Measurements from ENCODE around the gene ANO2. TPM values are rescaled to one million over a fixed set of nuclear protein-coding genes. Genes with fewer than 3 reads are reported as not detected.

ANO2 gene
- polyA plus RNA-seq, 2 donors = 1.3 to 1.4 TPM

DNA sequence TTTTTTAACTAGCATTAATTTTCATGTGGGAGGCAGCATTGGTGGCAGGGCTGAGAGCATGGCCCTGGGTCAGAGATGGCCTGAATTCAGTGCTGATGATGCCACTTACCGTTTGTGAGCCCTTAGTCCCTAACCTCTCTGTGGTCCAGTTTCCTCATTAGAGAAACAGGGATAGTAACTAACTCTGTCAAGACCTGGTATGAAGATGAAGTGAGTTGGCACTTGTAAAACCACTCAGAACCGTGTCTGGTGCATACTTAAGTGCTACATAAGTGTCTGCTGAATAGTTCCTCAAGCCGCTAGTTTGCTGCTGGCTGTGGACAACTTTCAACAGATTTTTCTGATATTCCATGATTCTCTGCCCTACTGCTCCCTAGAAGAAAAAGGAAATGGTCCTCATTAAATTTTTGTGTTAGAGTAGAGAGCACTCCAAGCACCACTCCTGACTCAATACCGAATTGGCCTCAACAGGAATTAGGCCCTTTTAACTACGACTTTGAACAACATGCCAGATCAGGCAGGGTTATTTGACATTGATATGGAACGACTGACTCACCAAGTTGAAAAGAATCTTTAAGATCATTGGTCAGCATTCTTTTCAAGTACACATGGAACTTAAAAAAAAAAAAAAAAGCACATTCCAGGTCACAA lies 250.2 kb downstream of the ANO2 start:
- Histone ChIP-seq H3K36me3 (ENCODE audit: control insufficient read depth in 2 of 2, insufficient read depth in 2 of 2, low read length in 1 of 2) (no peaks in the 10 kb centered on the region), H3K27me3 (ENCODE audit: control insufficient read depth in 1 of 2, insufficient read depth in 2 of 2, low read length in 2 of 2) (peaks cover 0 to 3% of the 10 kb centered on the region in 2 donors), H3K27ac (ENCODE audit: low read depth in 2 of 2, low read length in 1 of 2) (no peak overlapping the region), H3K9me3 (ENCODE audit: control insufficient read depth in 2 of 2, insufficient read depth in 1 of 2, low read depth in 1 of 2, low read length in 1 of 2) (peaks cover 0 to 3% of the 10 kb centered on the region in 2 donors), H3K4me3 (ENCODE audit: low read depth in 1 of 2, low read length in 2 of 2) (no peak overlapping the region), H3K4me1 (ENCODE audit: control insufficient read depth in 2 of 2, insufficient read depth in 2 of 2, low read length in 1 of 2) (no peaks in the 10 kb centered on the region)
- WGBS, 2 donors = 45 to 49% methylated on average over 6 of the region's 6 CpGs

- H3K27me3 ChIP-seq (ENCODE audit: control insufficient read depth in 1 of 2, insufficient read depth in 2 of 2, low read length in 2 of 2) = peaks cover 0 to 3% of the 10 kb centered on the region in 2 donors
- no peak overlapping the region for H3K27ac ChIP-seq (ENCODE audit: low read depth in 2 of 2, low read length in 1 of 2)
- peaks cover 0 to 3% of the 10 kb centered on the region in 2 donors for H3K9me3 ChIP-seq (ENCODE audit: control insufficient read depth in 2 of 2, insufficient read depth in 1 of 2, low read depth in 1 of 2, low read length in 1 of 2)
- H3K4me1 ChIP-seq (ENCODE audit: control insufficient read depth in 2 of 2, insufficient read depth in 2 of 2, low read length in 1 of 2) = no peaks in the 10 kb centered on the region
- H3K4me3 ChIP-seq (ENCODE audit: low read depth in 1 of 2, low read length in 2 of 2) = no peak overlapping the region
- H3K36me3 ChIP-seq (ENCODE audit: control insufficient read depth in 2 of 2, insufficient read depth in 2 of 2, low read length in 1 of 2) = no peaks in the 10 kb centered on the region
- WGBS, 2 donors = 93 to 94% methylated on average over 7 of the region's 7 CpGs
Observed at GRCh38 chr12:5692850-5693249, 252.2 kb downstream of the ANO2 start.

GRCh38 chr12:5691943-5692342 lies 253.1 kb downstream of the ANO2 start:
- Histone ChIP-seq H3K27ac (ENCODE audit: low read depth in 2 of 2, low read length in 1 of 2) (no peak overlapping the region), H3K4me3 (ENCODE audit: low read depth in 1 of 2, low read length in 2 of 2) (no peak overlapping the region), H3K4me1 (ENCODE audit: control insufficient read depth in 2 of 2, insufficient read depth in 2 of 2, low read length in 1 of 2) (no peaks in the 10 kb centered on the region), H3K36me3 (ENCODE audit: control insufficient read depth in 2 of 2, insufficient read depth in 2 of 2, low read length in 1 of 2) (no peaks in the 10 kb centered on the region), H3K9me3 (ENCODE audit: control insufficient read depth in 2 of 2, insufficient read depth in 1 of 2, low read depth in 1 of 2, low read length in 1 of 2) (no peaks in the 10 kb centered on the region), H3K27me3 (ENCODE audit: control insufficient read depth in 1 of 2, insufficient read depth in 2 of 2, low read length in 2 of 2) (peaks cover 0 to 3% of the 10 kb centered on the region in 2 donors)
- WGBS, 2 donors = 73 to 76% methylated on average over 6 of the region's 6 CpGs

GRCh38 chr12:5690240-5690639 lies 254.8 kb downstream of the ANO2 start:
- Histone ChIP-seq H3K4me3 (ENCODE audit: low read depth in 1 of 2, low read length in 2 of 2) (no peak overlapping the region), H3K27me3 (ENCODE audit: control insufficient read depth in 1 of 2, insufficient read depth in 2 of 2, low read length in 2 of 2) (peaks cover 0 to 3% of the 10 kb centered on the region in 2 donors), H3K36me3 (ENCODE audit: control insufficient read depth in 2 of 2, insufficient read depth in 2 of 2, low read length in 1 of 2) (no peaks in the 10 kb centered on the region), H3K9me3 (ENCODE audit: control insufficient read depth in 2 of 2, insufficient read depth in 1 of 2, low read depth in 1 of 2, low read length in 1 of 2) (no peaks in the 10 kb centered on the region), H3K27ac (ENCODE audit: low read depth in 2 of 2, low read length in 1 of 2) (no peak overlapping the region), H3K4me1 (ENCODE audit: control insufficient read depth in 2 of 2, insufficient read depth in 2 of 2, low read length in 1 of 2) (no peaks in the 10 kb centered on the region)
- 68 to 69% methylated on average over 1 of the region's 1 CpG for WGBS, 2 donors

GRCh38 chr12:5689773-5690172 lies 255.3 kb downstream of the ANO2 start:
- Histone ChIP-seq H3K27me3 (ENCODE audit: control insufficient read depth in 1 of 2, insufficient read depth in 2 of 2, low read length in 2 of 2) (peaks cover 0 to 3% of the 10 kb centered on the region in 2 donors), H3K36me3 (ENCODE audit: control insufficient read depth in 2 of 2, insufficient read depth in 2 of 2, low read length in 1 of 2) (no peaks in the 10 kb centered on the region), H3K4me3 (ENCODE audit: low read depth in 1 of 2, low read length in 2 of 2) (no peak overlapping the region), H3K9me3 (ENCODE audit: control insufficient read depth in 2 of 2, insufficient read depth in 1 of 2, low read depth in 1 of 2, low read length in 1 of 2) (no peaks in the 10 kb centered on the region), H3K4me1 (ENCODE audit: control insufficient read depth in 2 of 2, insufficient read depth in 2 of 2, low read length in 1 of 2) (no peaks in the 10 kb centered on the region), H3K27ac (ENCODE audit: low read depth in 2 of 2, low read length in 1 of 2) (no peak overlapping the region)
- WGBS, 2 donors = 81 to 84% methylated on average over 1 of the region's 1 CpG

DNA sequence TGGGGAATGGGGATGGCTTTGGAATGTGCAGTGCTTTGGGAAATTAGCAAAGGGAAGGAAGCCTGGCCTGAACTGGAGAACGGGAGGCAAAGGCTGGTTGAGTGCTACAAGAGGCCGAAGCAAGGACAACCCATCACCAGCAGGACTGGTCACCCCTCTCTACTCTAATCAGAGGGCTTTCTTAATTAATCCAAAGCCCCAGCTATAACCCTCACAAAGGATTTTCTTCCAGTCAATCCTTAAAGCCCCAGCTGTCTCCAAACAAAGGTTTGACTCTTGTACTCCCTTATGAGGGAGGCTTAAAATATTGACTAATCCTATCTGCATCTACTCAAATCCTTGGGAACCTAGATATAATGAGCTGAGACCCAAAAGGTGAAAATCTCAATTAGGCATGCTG lies 256.8 kb downstream of the ANO2 start:
- H3K27ac ChIP-seq (ENCODE audit: low read depth in 2 of 2, low read length in 1 of 2) = no peak overlapping the region
- no peaks in the 10 kb centered on the region for H3K36me3 ChIP-seq (ENCODE audit: control insufficient read depth in 2 of 2, insufficient read depth in 2 of 2, low read length in 1 of 2)
- H3K9me3 ChIP-seq (ENCODE audit: control insufficient read depth in 2 of 2, insufficient read depth in 1 of 2, low read depth in 1 of 2, low read length in 1 of 2) = no peaks in the 10 kb centered on the region
- no peaks in the 10 kb centered on the region for H3K4me1 ChIP-seq (ENCODE audit: control insufficient read depth in 2 of 2, insufficient read depth in 2 of 2, low read length in 1 of 2)
- H3K27me3 ChIP-seq (ENCODE audit: control insufficient read depth in 1 of 2, insufficient read depth in 2 of 2, low read length in 2 of 2) = peaks cover 0 to 3% of the 10 kb centered on the region in 2 donors
- H3K4me3 ChIP-seq (ENCODE audit: low read depth in 1 of 2, low read length in 2 of 2) = no peak overlapping the region
- WGBS, 2 donors = 77 to 83% methylated on average over 2 of the region's 2 CpGs

DNA sequence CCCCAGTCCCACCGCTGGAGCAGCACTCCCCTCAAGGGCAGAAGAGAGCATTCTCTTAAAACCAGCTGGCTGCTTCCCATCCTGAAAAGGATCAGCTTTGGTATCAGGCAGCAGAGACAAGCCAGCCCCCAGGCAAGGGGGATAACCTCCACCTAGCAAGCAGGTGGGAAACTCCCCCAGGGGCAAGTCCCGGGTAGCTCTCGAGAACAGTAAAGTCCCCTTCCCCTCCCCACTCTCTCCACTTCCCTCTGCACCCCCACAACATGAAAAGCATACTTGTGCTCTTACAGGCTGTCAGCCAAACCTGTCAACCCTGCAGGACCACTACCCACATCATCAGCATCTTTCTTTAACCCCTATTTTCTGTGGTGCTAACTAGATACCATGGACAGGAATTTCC lies 259.1 kb downstream of the ANO2 start:
- Histone ChIP-seq H3K36me3 (ENCODE audit: control insufficient read depth in 2 of 2, insufficient read depth in 2 of 2, low read length in 1 of 2) (no peaks in the 10 kb centered on the region), H3K27ac (ENCODE audit: low read depth in 2 of 2, low read length in 1 of 2) (no peak overlapping the region), H3K4me3 (ENCODE audit: low read depth in 1 of 2, low read length in 2 of 2) (no peak overlapping the region), H3K27me3 (ENCODE audit: control insufficient read depth in 1 of 2, insufficient read depth in 2 of 2, low read length in 2 of 2) (no peaks in the 10 kb centered on the region), H3K9me3 (ENCODE audit: control insufficient read depth in 2 of 2, insufficient read depth in 1 of 2, low read depth in 1 of 2, low read length in 1 of 2) (no peaks in the 10 kb centered on the region), H3K4me1 (ENCODE audit: control insufficient read depth in 2 of 2, insufficient read depth in 2 of 2, low read length in 1 of 2) (no peaks in the 10 kb centered on the region)
- WGBS, 2 donors = 66 to 69% methylated on average over 3 of the region's 3 CpGs

- Histone ChIP-seq H3K27me3 (ENCODE audit: control insufficient read depth in 1 of 2, insufficient read depth in 2 of 2, low read length in 2 of 2) (no peaks in the 10 kb centered on the region), H3K36me3 (ENCODE audit: control insufficient read depth in 2 of 2, insufficient read depth in 2 of 2, low read length in 1 of 2) (no peaks in the 10 kb centered on the region)
- WGBS, 2 donors = 66% methylated on average over 2 of the region's 2 CpGs
Observed at GRCh38 chr12:5684989-5685388, 260.1 kb downstream of the ANO2 start.

GRCh38 chr12:5682581-5682980 lies 262.5 kb downstream of the ANO2 start:
- Histone ChIP-seq H3K4me1 (ENCODE audit: control insufficient read depth in 2 of 2, insufficient read depth in 2 of 2, low read length in 1 of 2) (no peaks in the 10 kb centered on the region), H3K27ac (ENCODE audit: low read depth in 2 of 2, low read length in 1 of 2) (no peak overlapping the region), H3K9me3 (ENCODE audit: control insufficient read depth in 2 of 2, insufficient read depth in 1 of 2, low read depth in 1 of 2, low read length in 1 of 2) (no peaks in the 10 kb centered on the region), H3K36me3 (ENCODE audit: control insufficient read depth in 2 of 2, insufficient read depth in 2 of 2, low read length in 1 of 2) (no peaks in the 10 kb centered on the region), H3K27me3 (ENCODE audit: control insufficient read depth in 1 of 2, insufficient read depth in 2 of 2, low read length in 2 of 2) (no peaks in the 10 kb centered on the region), H3K4me3 (ENCODE audit: low read depth in 1 of 2, low read length in 2 of 2) (no peak overlapping the region)
- 80 to 85% methylated on average over 3 of the region's 3 CpGs for WGBS, 2 donors

More at GRCh38 chr12:5684989-5685388, 260.1 kb downstream of the ANO2 start:
- no peak overlapping the region for H3K4me3 ChIP-seq (ENCODE audit: low read depth in 1 of 2, low read length in 2 of 2)
- no peaks in the 10 kb centered on the region for H3K4me1 ChIP-seq (ENCODE audit: control insufficient read depth in 2 of 2, insufficient read depth in 2 of 2, low read length in 1 of 2)
- no peaks in the 10 kb centered on the region for H3K9me3 ChIP-seq (ENCODE audit: control insufficient read depth in 2 of 2, insufficient read depth in 1 of 2, low read depth in 1 of 2, low read length in 1 of 2)
- H3K27ac ChIP-seq (ENCODE audit: low read depth in 2 of 2, low read length in 1 of 2) = no peak overlapping the region

DNA sequence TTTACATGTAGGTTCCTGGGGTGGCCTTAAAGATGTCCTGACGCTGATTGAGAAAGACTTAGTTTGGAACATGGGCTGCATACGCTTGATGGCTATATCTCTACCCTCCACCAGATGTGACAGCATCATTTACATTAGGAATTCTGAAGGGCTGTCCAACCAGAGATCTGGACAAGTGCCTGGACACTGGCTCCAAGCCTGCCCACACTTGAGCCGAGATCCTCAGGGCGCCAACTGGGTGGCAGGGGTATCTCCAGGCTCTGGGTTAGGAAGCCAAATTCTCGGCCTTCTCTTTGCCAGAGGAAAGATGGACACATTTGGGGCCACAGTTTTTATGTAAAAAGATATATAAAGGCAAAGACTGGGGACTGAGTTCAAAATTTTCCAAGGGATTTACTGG lies 266.9 kb downstream of the ANO2 start:
- H3K27ac ChIP-seq (ENCODE audit: low read depth in 2 of 2, low read length in 1 of 2) = no peak overlapping the region
- no peaks in the 10 kb centered on the region for H3K9me3 ChIP-seq (ENCODE audit: control insufficient read depth in 2 of 2, insufficient read depth in 1 of 2, low read depth in 1 of 2, low read length in 1 of 2)
- H3K27me3 ChIP-seq (ENCODE audit: control insufficient read depth in 1 of 2, insufficient read depth in 2 of 2, low read length in 2 of 2) = no peaks in the 10 kb centered on the region
- WGBS, 2 donors = 69 to 88% methylated on average over 5 of the region's 5 CpGs
- H3K4me3 ChIP-seq (ENCODE audit: low read depth in 1 of 2, low read length in 2 of 2) = no peak overlapping the region
- H3K36me3 ChIP-seq (ENCODE audit: control insufficient read depth in 2 of 2, insufficient read depth in 2 of 2, low read length in 1 of 2) = no peaks in the 10 kb centered on the region
- H3K4me1 ChIP-seq (ENCODE audit: control insufficient read depth in 2 of 2, insufficient read depth in 2 of 2, low read length in 1 of 2) = no peaks in the 10 kb centered on the region
